GM19455 (cell line): ENCODE measurements around the gene ITPKC.

Experiments used
- ATAC-seq: cut with Tn5 transposase; IDR thresholded peaks from one replicate; pipeline ENCODE4 v1.9.1; 2021; ENCODE audit not compliant: unreplicated experiment

The ITPKC gene

DNA sequence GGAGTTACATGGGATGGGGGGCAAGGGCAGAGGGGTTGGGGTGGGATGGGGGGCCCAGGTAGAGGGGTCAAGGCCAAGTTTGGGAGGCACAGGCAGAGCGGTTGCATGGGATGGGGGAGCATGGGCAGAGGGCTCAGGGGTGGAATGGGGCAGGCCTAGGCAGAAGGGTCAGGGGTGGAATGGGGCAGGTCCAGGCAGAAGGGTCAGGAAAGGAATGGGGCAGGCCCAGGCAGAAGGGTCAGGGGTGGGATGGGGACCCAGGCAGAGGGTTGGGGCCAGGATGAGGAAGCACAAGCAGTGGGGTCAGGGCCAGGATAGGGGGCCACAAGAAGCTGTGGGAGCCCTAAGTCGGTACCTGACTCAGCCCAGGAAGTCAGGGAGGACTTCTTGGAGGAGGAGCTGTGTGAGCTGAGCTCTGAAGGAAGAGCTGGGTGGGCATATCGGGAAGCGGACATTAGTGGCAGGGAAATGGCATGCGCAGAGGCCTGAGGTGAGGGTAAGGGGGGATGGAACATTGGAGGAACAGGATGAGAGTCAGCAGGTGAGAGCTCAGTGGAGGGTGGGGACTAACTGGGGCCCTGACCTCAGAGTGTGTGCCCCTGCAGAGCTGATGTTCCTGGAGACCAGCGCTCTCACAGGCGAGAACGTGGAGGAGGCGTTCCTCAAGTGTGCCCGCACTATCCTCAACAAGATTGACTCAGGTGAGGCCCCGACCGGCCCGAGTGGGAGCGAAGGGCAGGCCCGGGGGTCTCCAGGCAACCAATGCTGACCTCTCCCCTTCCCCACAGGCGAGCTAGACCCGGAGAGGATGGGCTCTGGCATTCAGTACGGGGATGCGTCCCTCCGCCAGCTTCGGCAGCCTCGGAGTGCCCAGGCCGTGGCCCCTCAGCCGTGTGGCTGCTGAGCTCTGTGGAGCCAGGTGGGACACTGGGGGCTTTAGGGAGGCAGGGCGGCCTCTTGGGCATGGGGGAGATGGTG is 69.4 kb downstream of the ITPKC start:
- ATAC-seq, result no peak
